ENCODE results near the gene BCAR3. TPM values are rescaled to one million over a fixed set of nuclear protein-coding genes. Genes with fewer than 3 reads are reported as not detected.

The BCAR3 gene
- total RNA-seq, 1 donor from 2014 or later: 9.2 TPM

DNA sequence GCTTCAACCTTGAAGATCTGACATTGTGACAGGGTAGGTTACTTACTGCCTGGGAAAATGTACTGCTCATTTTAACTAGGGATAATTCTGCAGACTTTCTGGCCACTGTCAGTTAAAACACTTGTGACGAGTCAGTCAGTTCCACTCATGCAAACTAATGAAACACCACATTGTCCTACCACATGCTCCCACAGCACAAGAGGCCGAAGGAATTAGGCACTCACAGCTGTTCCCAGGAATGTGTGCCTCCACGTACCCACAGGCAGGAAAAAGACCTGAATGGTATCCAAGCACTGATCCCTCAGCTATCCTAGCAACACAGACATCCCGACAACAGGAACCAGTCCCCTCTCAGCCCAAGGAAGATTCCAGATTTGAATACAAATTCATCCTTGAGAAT, 12.3 kb downstream of the BCAR3 start:
- Mint-ChIP-seq H3K4me3 (no peak overlapping the region), H3K27me3 (ENCODE audit: low read depth) (no peaks in the 10 kb centered on the region), H3K27ac (no peak overlapping the region), H3K9me3 (no peaks in the 10 kb centered on the region), H3K36me3 (no peaks in the 10 kb centered on the region), H3K4me1 (peaks cover 63% of the 10 kb centered on the region)
- TF ChIP-seq, protein P1, sequence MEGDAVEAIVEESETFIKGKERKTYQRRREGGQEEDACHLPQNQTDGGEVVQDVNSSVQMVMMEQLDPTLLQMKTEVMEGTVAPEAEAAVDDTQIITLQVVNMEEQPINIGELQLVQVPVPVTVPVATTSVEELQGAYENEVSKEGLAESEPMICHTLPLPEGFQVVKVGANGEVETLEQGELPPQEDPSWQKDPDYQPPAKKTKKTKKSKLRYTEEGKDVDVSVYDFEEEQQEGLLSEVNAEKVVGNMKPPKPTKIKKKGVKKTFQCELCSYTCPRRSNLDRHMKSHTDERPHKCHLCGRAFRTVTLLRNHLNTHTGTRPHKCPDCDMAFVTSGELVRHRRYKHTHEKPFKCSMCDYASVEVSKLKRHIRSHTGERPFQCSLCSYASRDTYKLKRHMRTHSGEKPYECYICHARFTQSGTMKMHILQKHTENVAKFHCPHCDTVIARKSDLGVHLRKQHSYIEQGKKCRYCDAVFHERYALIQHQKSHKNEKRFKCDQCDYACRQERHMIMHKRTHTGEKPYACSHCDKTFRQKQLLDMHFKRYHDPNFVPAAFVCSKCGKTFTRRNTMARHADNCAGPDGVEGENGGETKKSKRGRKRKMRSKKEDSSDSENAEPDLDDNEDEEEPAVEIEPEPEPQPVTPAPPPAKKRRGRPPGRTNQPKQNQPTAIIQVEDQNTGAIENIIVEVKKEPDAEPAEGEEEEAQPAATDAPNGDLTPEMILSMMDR (IDR thresholded peaks at IDR 0.05; ENCODE audit: unreplicated experiment): no peak
- DNase-seq (ENCODE audit: low spot score in 2 of 2, unreplicated experiment in 2 of 2): no peak

- Mint-ChIP-seq H3K27me3 (ENCODE audit: low read depth) (no peaks in the 10 kb centered on the region), H3K27ac (no peak overlapping the region), H3K4me3 (no peak overlapping the region), H3K36me3 (no peaks in the 10 kb centered on the region), H3K4me1 (peaks cover 67% of the 10 kb centered on the region), H3K9me3 (no peaks in the 10 kb centered on the region)
- TF ChIP-seq, protein P1 (IDR thresholded peaks at IDR 0.05; ENCODE audit: unreplicated experiment): no peak
- no peak for DNase-seq (ENCODE audit: low spot score in 2 of 2, unreplicated experiment in 2 of 2)
Observed at GRCh38 chr1:93668951-93669350, 12.7 kb downstream of the BCAR3 start.

GRCh38 chr1:93668121-93668520, 13.5 kb downstream of the BCAR3 start:
- TF ChIP-seq, protein P1 (IDR thresholded peaks at IDR 0.05; ENCODE audit: unreplicated experiment): no peak
- Mint-ChIP-seq H3K36me3 (no peaks in the 10 kb centered on the region), H3K4me3 (no peak overlapping the region), H3K27me3 (ENCODE audit: low read depth) (no peaks in the 10 kb centered on the region), H3K27ac (no peak overlapping the region), H3K4me1 (peaks cover 67% of the 10 kb centered on the region), H3K9me3 (no peaks in the 10 kb centered on the region)
- no peak for DNase-seq (ENCODE audit: low spot score in 2 of 2, unreplicated experiment in 2 of 2)

- no peaks in the 10 kb centered on the region for H3K36me3 Mint-ChIP-seq
- no peak overlapping the region for H3K4me3 Mint-ChIP-seq
- TF ChIP-seq, protein P1 (IDR thresholded peaks at IDR 0.05; ENCODE audit: unreplicated experiment): no peak
- H3K27ac Mint-ChIP-seq: no peak overlapping the region
- no peaks in the 10 kb centered on the region for H3K27me3 Mint-ChIP-seq (ENCODE audit: low read depth)
- no peaks in the 10 kb centered on the region for H3K9me3 Mint-ChIP-seq
- peaks cover 67% of the 10 kb centered on the region for H3K4me1 Mint-ChIP-seq
- no peak for DNase-seq (ENCODE audit: low spot score in 2 of 2, unreplicated experiment in 2 of 2)
Observed at GRCh38 chr1:93667642-93668041, 14.0 kb downstream of the BCAR3 start.

DNA sequence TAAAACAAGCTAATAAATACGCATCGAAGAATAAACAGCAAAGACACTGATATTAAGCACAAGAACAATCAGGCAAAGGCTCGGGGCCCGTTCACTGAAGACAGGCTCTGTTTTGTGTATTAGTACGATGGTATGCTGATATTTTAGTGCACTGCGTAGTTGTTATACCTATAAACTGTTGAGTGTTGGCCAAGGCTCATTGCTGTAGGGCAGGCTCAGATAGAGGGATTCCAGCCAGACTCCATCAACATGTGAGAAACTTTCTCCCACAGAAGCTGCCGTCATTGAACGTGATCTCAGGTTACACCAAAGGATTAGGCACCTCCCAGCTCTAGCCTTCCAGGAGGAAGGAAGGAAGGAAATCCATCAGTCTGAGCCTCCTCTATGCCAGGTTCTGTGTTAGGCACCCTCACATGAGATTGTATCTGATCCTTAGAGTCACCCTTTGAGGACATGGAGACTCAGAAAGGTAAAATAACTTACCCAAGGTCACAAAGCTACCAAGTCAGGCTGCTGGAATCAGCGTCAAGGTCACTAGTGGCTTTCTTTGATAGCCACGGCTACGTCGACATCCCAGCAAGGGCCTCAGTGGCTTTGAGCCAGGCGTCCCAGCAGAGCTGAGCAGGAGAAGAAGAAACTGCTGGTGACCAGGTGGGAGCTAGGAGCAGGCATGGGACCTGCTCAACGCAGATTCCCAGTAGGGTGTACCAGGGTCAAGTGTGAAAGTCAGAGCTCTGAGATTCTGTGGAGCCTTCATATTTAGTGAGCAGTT, 14.8 kb downstream of the BCAR3 start:
- Mint-ChIP-seq H3K4me1 (peaks cover 67% of the 10 kb centered on the region), H3K27ac (no peak overlapping the region), H3K36me3 (no peaks in the 10 kb centered on the region), H3K27me3 (ENCODE audit: low read depth) (no peaks in the 10 kb centered on the region), H3K4me3 (no peak overlapping the region), H3K9me3 (no peaks in the 10 kb centered on the region)
- TF ChIP-seq, protein P1 (IDR thresholded peaks at IDR 0.05; ENCODE audit: unreplicated experiment): no peak
- no peak for DNase-seq (ENCODE audit: low spot score in 2 of 2, unreplicated experiment in 2 of 2)
